Measurements from ENCODE around the gene IGF2BP2.
A peak's percentile ranks its signal among the peaks of the same experiment; 100 is the strongest.
"Not testable (repeated sequence)": the region's sequence is repeated elsewhere in the genome, so short reads cannot be mapped to it uniquely, and the experiment has no call there.

IGF2BP2 gene

GRCh38 chr3:185656321-185656840 is 168.5 kb downstream of the IGF2BP2 start:
- Histone ChIP-seq H3K27ac (peak overlapping the region in 10 of 21 experiments; percentile 11 to 76 (median 46)), H3K4me3 (no peak overlapping the region)

- H3K4me3 ChIP-seq: no peak overlapping the region
- peak overlapping the region in 8 of 21 experiments; percentile 11 to 76 (median 51) for H3K27ac ChIP-seq
Measured at GRCh38 chr3:185655426-185656320, 169.2 kb downstream of the IGF2BP2 start.

- Histone ChIP-seq H3K4me3 (no peak overlapping the region), H3K27ac (peak overlapping the region in 1 of 21 experiments; percentile 15)
Measured at GRCh38 chr3:185654758-185655145, 170.1 kb downstream of the IGF2BP2 start.

- Histone ChIP-seq H3K27ac (no peak overlapping the region), H3K4me3 (no peak overlapping the region)
Measured at GRCh38 chr3:185653949-185654757, 170.7 kb downstream of the IGF2BP2 start.

- no peak overlapping the region for H3K27ac ChIP-seq
- no peak overlapping the region for H3K4me3 ChIP-seq
Measured at GRCh38 chr3:185651971-185652370, 172.9 kb downstream of the IGF2BP2 start.

GRCh38 chr3:185649414-185649813 is 175.4 kb downstream of the IGF2BP2 start:
- H3K27ac ChIP-seq: no peak overlapping the region
- no peak overlapping the region for H3K4me3 ChIP-seq

GRCh38 chr3:185648396-185648795 is 176.4 kb downstream of the IGF2BP2 start:
- no peak overlapping the region for H3K27ac ChIP-seq

GRCh38 chr3:185647880-185648210 is 177.0 kb downstream of the IGF2BP2 start:
- no peak overlapping the region for H3K4me3 ChIP-seq

More at GRCh38 chr3:185648396-185648795, 176.4 kb downstream of the IGF2BP2 start:
- H3K4me3 ChIP-seq: no peak overlapping the region

GRCh38 chr3:185647134-185647879 is 177.5 kb downstream of the IGF2BP2 start:
- no peak overlapping the region for H3K4me3 ChIP-seq
- H3K27ac ChIP-seq: no peak overlapping the region

More at GRCh38 chr3:185647880-185648210, 177.0 kb downstream of the IGF2BP2 start:
- no peak overlapping the region for H3K27ac ChIP-seq

GRCh38 chr3:185646382-185647133 is 178.3 kb downstream of the IGF2BP2 start:
- no peak overlapping the region for H3K27ac ChIP-seq
- H3K4me3 ChIP-seq: no peak overlapping the region

- H3K4me3 ChIP-seq: no peak overlapping the region
- H3K27ac ChIP-seq: no peak overlapping the region
Measured at GRCh38 chr3:185645596-185646381, 179.1 kb downstream of the IGF2BP2 start.

GRCh38 chr3:185645191-185645590 is 179.7 kb downstream of the IGF2BP2 start:
- not testable (repeated sequence) for H3K4me3 ChIP-seq, H3K27ac ChIP-seq

- H3K4me3 ChIP-seq: no peak overlapping the region
- H3K27ac ChIP-seq: no peak overlapping the region
Measured at GRCh38 chr3:185640308-185640707, 184.5 kb downstream of the IGF2BP2 start.

GRCh38 chr3:185639632-185640206 is 185.1 kb downstream of the IGF2BP2 start:
- H3K27ac ChIP-seq: no peak overlapping the region
- no peak overlapping the region for H3K4me3 ChIP-seq

- H3K4me3 ChIP-seq, H3K27ac ChIP-seq: not testable (repeated sequence)
Measured at GRCh38 chr3:185638651-185639050, 186.2 kb downstream of the IGF2BP2 start.

- H3K27ac ChIP-seq: no peak overlapping the region
- H3K4me3 ChIP-seq: no peak overlapping the region
Measured at GRCh38 chr3:185637388-185637787, 187.5 kb downstream of the IGF2BP2 start.

- H3K4me3 ChIP-seq: no peak overlapping the region
- no peak overlapping the region for H3K27ac ChIP-seq
Measured at GRCh38 chr3:185632996-185633395, 191.8 kb downstream of the IGF2BP2 start.

All from skin epidermis (tissue), 12 donors.